Naive thymus-derived CD4-positive, alpha-beta T cell (primary cell): ENCODE data around the gene PDPK1. TPM values are rescaled to one million over a fixed set of nuclear protein-coding genes. Genes with fewer than 3 reads are reported as not detected.

Source experiments
- ATAC-seq: fragments of 150-1000 bp; cut with Tn5 transposase; 2 replicates; pipeline ENCODE4 v1.10.0; 2021; ENCODE audit warnings: mild to moderate bottlenecking, moderate library complexity
- CTCF ChIA-PET: fragments of 350-600 bp; sonication (Branson Sonifier 250); formaldehyde crosslinking; loops from one replicate; lab custom pipeline; 2021; ENCODE audit warnings: antibody characterized with exemption; lab: Charles Lee
- POLR2A ChIA-PET: fragments of 350-600 bp; sonication (Branson Sonifier 250); formaldehyde crosslinking; loops from one replicate; lab custom pipeline; 2021; ENCODE audit warnings: antibody characterized with exemption, inconsistent platforms; lab: Charles Lee
- DNase-seq, 9 donors: peaks; one replicate each; pipeline versions ENCODE4 v3.0.0 to v3.0.0-alpha.2; 2020 to 2022; ENCODE audit warnings: mixed read lengths in 1 of 9
- H3K27ac ChIP-seq: one replicate; pipeline ENCODE4 v1.7.0; 2013; ENCODE audit warnings: mild to moderate bottlenecking, low read depth, low read length, moderate library complexity
- H3K27me3 ChIP-seq, 2 donors: one replicate each; pipeline ENCODE4 v1.7.0; 2013; ENCODE audit warnings: low read length in 2 of 2, mild to moderate bottlenecking in 2 of 2, moderate library complexity in 2 of 2; ENCODE audit not compliant: control insufficient read depth in 2 of 2, insufficient read depth in 2 of 2
- H3K36me3 ChIP-seq, 3 experiments: 1 replicate in 2 of 3; 2 replicates in 1 of 3; pipeline ENCODE4 v1.7.0; 2013; ENCODE audit warnings: low read length in 3 of 3, mild to moderate bottlenecking in 3 of 3, moderate library complexity in 1 of 3; ENCODE audit not compliant: insufficient read depth in 3 of 3, control insufficient read depth in 2 of 3
- H3K4me1 ChIP-seq, 2 donors: one replicate each; pipeline ENCODE4 v1.7.0; 2013; ENCODE audit warnings: low read length in 2 of 2, mild to moderate bottlenecking in 2 of 2, moderate library complexity in 1 of 2; ENCODE audit not compliant: control insufficient read depth in 2 of 2, insufficient read depth in 2 of 2
- H3K4me3 ChIP-seq: 2 replicates; pipeline ENCODE4 v1.7.0; 2013; ENCODE audit warnings: mild to moderate bottlenecking, low read length
- H3K9me3 ChIP-seq, 3 experiments: 1 replicate in 2 of 3; 2 replicates in 1 of 3; pipeline ENCODE4 v1.7.0; 2013; ENCODE audit warnings: low read length in 3 of 3; ENCODE audit not compliant: control insufficient read depth in 2 of 3
- H3K27ac Mint-ChIP-seq, 9 donors: one replicate each; pipeline ENCODE4 v1.8.0; 2020 to 2022; ENCODE audit warnings: mixed read lengths in 9 of 9, mild to moderate bottlenecking in 8 of 9, moderate library complexity in 5 of 9, inconsistent platforms in 2 of 9
- H3K27me3 Mint-ChIP-seq, 5 donors: one replicate each; pipeline ENCODE4 v1.8.0; 2021 to 2022; ENCODE audit warnings: mixed read lengths in 5 of 5, mild to moderate bottlenecking in 1 of 5
- H3K36me3 Mint-ChIP-seq, 5 donors: one replicate each; pipeline ENCODE4 v1.8.0; 2020 to 2022; ENCODE audit warnings: mixed read lengths in 5 of 5, mild to moderate bottlenecking in 3 of 5, inconsistent platforms in 1 of 5
- H3K4me1 Mint-ChIP-seq, 7 donors: one replicate each; pipeline ENCODE4 v1.8.0; 2020 to 2022; ENCODE audit warnings: mixed read lengths in 7 of 7, mild to moderate bottlenecking in 3 of 7, inconsistent platforms in 1 of 7
- H3K4me3 Mint-ChIP-seq, 10 donors: one replicate each; pipeline ENCODE4 v1.8.0; 2020 to 2022; ENCODE audit warnings: mild to moderate bottlenecking in 10 of 10, mixed read lengths in 10 of 10, moderate library complexity in 6 of 10, inconsistent platforms in 2 of 10
- H3K9me3 Mint-ChIP-seq, 11 donors: one replicate each; pipeline ENCODE4 v1.8.0; 2020 to 2022; ENCODE audit warnings: mixed read lengths in 11 of 11, mild to moderate bottlenecking in 4 of 11, inconsistent platforms in 1 of 11, moderate library complexity in 1 of 11
- intact Hi-C, 2 donors: fragments of 100-400 bp; cut with micrococcal nuclease; formaldehyde crosslinking; loops; one replicate each; pipeline ENCODE4 v1.15.1; 2023
- polyA plus RNA-seq, 2 donors: library from polyadenylated mRNA; unstranded; fragments of 300-500 nt; fragmentation: Illumina TruSeq; gene quantifications; one replicate each; pipeline ENCODE4 v1.2.3, GENCODE V29; 2021
- total RNA-seq, 6 experiments: library from RNA in 5 of 6; stranded (reverse) in 5 of 6; gene quantifications; 1 replicate in 5 of 6; 2 replicates in 1 of 6; pipeline ENCODE4 v1.2.3 and lab custom pipeline; 2021 to 2026

PDPK1 gene
- total and polyA plus RNA-seq, 7 experiments from 2014 or later: 30.7 to 71.5 (median 56.5) TPM

GRCh38 chr16:2495041-2495440 lies 42.8 kb upstream of the PDPK1 start:
- Mint-ChIP-seq H3K9me3 (no peaks in the 10 kb centered on the region), H3K27me3 (no peaks in the 10 kb centered on the region), H3K4me1 (no peaks in the 10 kb centered on the region), H3K4me3 (no peak overlapping the region), H3K36me3 (peaks cover 0 to 8% (median 0%) of the 10 kb centered on the region in 5 donors), H3K27ac (no peak overlapping the region)
- intact Hi-C loops: no loop called here
- no peaks in the 10 kb centered on the region for H3K4me1 ChIP-seq
- no peaks in the 10 kb centered on the region for H3K27me3 ChIP-seq
- ChIA-PET CTCF (interaction anchor here (0.7 kb wide), 1 partner anchor 9 kb away, joined by 4 read pairs; no protein-coding TSS in a partner anchor), POLR2A (no interaction called here)
- H3K36me3 ChIP-seq: peaks cover 0 to 19% (median 0%) of the 10 kb centered on the region in 3 experiments
- no peak for DNase-seq
- H3K4me3 ChIP-seq: no peak overlapping the region
- H3K9me3 ChIP-seq: no peaks in the 10 kb centered on the region
- no peak overlapping the region for H3K27ac ChIP-seq
- ATAC-seq: no peak

DNA sequence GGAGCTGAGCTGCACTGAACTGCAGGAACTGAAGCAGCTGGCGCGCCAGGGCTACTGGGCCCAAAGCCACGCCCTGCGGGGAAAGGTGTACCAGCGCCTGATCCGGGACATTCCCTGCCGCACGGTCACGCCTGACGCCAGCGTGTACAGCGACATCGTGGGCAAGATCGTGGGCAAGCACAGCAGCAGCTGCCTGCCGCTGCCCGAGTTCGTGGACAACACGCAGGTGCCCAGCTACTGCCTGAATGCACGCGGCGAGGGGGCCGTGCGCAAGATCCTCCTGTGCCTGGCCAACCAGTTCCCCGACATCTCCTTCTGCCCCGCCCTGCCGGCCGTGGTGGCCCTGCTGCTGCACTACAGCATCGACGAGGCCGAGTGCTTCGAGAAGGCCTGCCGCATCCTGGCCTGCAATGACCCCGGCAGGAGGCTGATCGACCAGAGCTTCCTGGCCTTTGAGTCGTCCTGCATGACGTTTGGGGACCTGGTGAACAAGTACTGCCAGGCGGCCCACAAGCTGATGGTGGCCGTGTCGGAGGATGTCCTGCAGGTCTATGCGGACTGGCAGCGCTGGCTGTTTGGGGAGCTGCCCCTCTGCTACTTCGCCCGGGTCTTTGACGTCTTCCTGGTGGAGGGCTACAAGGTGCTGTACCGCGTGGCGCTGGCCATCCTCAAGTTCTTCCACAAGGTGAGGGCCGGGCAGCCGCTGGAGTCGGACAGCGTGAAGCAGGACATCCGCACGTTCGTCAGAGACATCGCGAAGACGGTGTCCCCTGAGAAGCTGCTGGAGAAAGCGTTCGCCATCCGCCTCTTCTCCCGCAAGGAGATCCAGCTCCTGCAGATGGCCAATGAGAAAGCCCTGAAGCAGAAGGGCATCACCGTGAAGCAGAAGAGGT lies 41.4 kb upstream of the PDPK1 start:
- Mint-ChIP-seq H3K4me3 (no peak overlapping the region), H3K27ac (no peak overlapping the region), H3K9me3 (no peaks in the 10 kb centered on the region), H3K36me3 (peaks cover 0 to 8% (median 0%) of the 10 kb centered on the region in 5 donors), H3K27me3 (no peaks in the 10 kb centered on the region), H3K4me1 (no peaks in the 10 kb centered on the region)
- no peak overlapping the region for H3K27ac ChIP-seq
- H3K27me3 ChIP-seq: no peaks in the 10 kb centered on the region
- ATAC-seq (no peak), DNase-seq (no peak)
- POLR2A ChIA-PET: no interaction called here
- peaks cover 0 to 19% (median 0%) of the 10 kb centered on the region in 3 experiments for H3K36me3 ChIP-seq
- CTCF ChIA-PET: interaction anchor here (0.6 kb wide), 1 partner anchor 35 kb away, joined by 3 read pairs; the partner anchor contains the start of gene CEMP1
- no peaks in the 10 kb centered on the region for H3K4me1 ChIP-seq
- no peak overlapping the region for H3K4me3 ChIP-seq
- intact Hi-C loops: no loop called here
- no peaks in the 10 kb centered on the region for H3K9me3 ChIP-seq

GRCh38 chr16:2497116-2497630 lies 40.6 kb upstream of the PDPK1 start:
- no peak overlapping the region for H3K27ac Mint-ChIP-seq
- H3K36me3 Mint-ChIP-seq: peaks cover 0 to 8% (median 0%) of the 10 kb centered on the region in 5 donors
- Histone ChIP-seq H3K4me3 (no peak overlapping the region), H3K4me1 (no peaks in the 10 kb centered on the region), H3K27me3 (no peaks in the 10 kb centered on the region), H3K9me3 (no peaks in the 10 kb centered on the region), H3K36me3 (peaks cover 0 to 19% (median 0%) of the 10 kb centered on the region in 3 experiments), H3K27ac (no peak overlapping the region)
- H3K27me3 Mint-ChIP-seq: no peaks in the 10 kb centered on the region
- intact Hi-C loops: no loop called here
- CTCF ChIA-PET: no interaction called here
- POLR2A ChIA-PET: no interaction called here
- peaks cover 0 to 3% (median 0%) of the 10 kb centered on the region in 7 donors for H3K4me1 Mint-ChIP-seq
- H3K4me3 Mint-ChIP-seq: no peak overlapping the region
- DNase-seq (no peak), ATAC-seq (no peak)
- no peaks in the 10 kb centered on the region for H3K9me3 Mint-ChIP-seq

DNA sequence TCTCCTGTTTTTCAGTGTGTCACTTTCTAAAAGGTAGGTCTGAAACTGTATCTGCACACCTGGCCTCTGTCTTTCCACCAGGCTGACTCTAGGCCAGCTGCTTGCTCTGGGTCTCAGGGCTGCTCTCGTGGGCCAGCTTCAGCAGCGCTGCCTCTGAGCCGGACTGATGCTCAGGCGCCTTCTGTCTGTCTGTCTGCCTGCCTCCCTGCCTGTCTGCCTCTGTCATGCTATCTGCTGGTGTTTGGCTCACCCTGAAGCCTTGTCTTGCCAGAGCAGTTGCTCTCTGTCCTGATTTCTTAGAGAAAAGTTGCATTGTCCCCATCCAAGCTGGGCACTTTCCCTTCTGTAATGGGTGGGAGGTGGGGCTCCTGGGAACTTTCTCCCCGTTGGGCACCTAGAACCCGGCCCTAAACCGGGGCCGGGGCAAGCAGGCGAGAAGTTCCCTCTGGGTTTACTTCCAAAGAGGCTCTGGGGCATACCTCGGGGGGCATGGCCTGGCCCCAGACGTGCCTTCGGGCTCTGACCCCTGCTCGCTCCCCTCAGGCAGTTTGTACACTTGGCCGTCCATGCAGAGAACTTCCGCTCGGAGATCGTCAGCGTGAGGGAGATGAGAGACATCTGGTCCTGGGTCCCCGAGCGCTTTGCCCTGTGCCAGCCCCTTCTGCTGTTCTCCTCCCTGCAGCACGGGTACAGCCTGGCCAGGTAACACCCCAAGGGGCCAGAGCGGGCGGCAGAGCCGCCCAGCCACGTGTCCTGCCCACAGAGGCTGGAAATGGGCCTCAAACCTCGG lies 39.9 kb upstream of the PDPK1 start:
- no peaks in the 10 kb centered on the region for H3K9me3 Mint-ChIP-seq
- H3K27ac Mint-ChIP-seq: no peak overlapping the region
- H3K27ac ChIP-seq: no peak overlapping the region
- no peaks in the 10 kb centered on the region for H3K9me3 ChIP-seq
- no peak for ATAC-seq
- H3K36me3 ChIP-seq: peaks cover 0 to 19% (median 0%) of the 10 kb centered on the region in 3 experiments
- H3K27me3 Mint-ChIP-seq: no peaks in the 10 kb centered on the region
- no peak overlapping the region for H3K4me3 Mint-ChIP-seq
- H3K27me3 ChIP-seq: no peaks in the 10 kb centered on the region
- no peak for DNase-seq
- no peaks in the 10 kb centered on the region for H3K4me1 ChIP-seq
- CTCF ChIA-PET: no interaction called here
- no peak overlapping the region for H3K4me3 ChIP-seq
- peaks cover 0 to 3% (median 0%) of the 10 kb centered on the region in 7 donors for H3K4me1 Mint-ChIP-seq
- POLR2A ChIA-PET: no interaction called here
- H3K36me3 Mint-ChIP-seq: peaks cover 0 to 8% (median 0%) of the 10 kb centered on the region in 5 donors
- intact Hi-C loops: no loop called here

GRCh38 chr16:2498531-2499253 lies 39.1 kb upstream of the PDPK1 start:
- no peaks in the 10 kb centered on the region for H3K27me3 ChIP-seq
- intact Hi-C loops: no loop called here
- ATAC-seq (no peak), DNase-seq (no peak)
- Mint-ChIP-seq H3K27ac (no peak overlapping the region), H3K36me3 (peaks cover 0 to 8% (median 0%) of the 10 kb centered on the region in 5 donors), H3K9me3 (no peaks in the 10 kb centered on the region), H3K27me3 (no peaks in the 10 kb centered on the region), H3K4me3 (no peak overlapping the region), H3K4me1 (peaks cover 0 to 3% (median 0%) of the 10 kb centered on the region in 7 donors)
- POLR2A ChIA-PET: interaction anchor here (0.6 kb wide), 1 partner anchor 492 kb away, joined by 3 read pairs; no protein-coding TSS in a partner anchor
- H3K36me3 ChIP-seq: peaks cover 0 to 19% (median 0%) of the 10 kb centered on the region in 3 experiments
- no peak overlapping the region for H3K4me3 ChIP-seq
- H3K27ac ChIP-seq: no peak overlapping the region
- CTCF ChIA-PET: interaction anchor here (0.7 kb wide), 1 partner anchor 876 kb away, joined by 3 read pairs; no protein-coding TSS in a partner anchor
- no peaks in the 10 kb centered on the region for H3K9me3 ChIP-seq
- no peaks in the 10 kb centered on the region for H3K4me1 ChIP-seq

- H3K27me3 ChIP-seq: no peaks in the 10 kb centered on the region
- no peaks in the 10 kb centered on the region for H3K4me1 ChIP-seq
- ATAC-seq: no peak
- ChIA-PET POLR2A (interaction anchor here (0.6 kb wide), 1 partner anchor 492 kb away, joined by 3 read pairs; no protein-coding TSS in a partner anchor), CTCF (interaction anchor here (0.7 to 1.1 kb wide), 3 partner anchors 59 to 86 kb away, joined by 3 read pairs; no protein-coding TSS in a partner anchor)
- DNase-seq: no peak
- H3K27ac ChIP-seq: no peak overlapping the region
- H3K36me3 ChIP-seq: peaks cover 0 to 19% (median 0%) of the 10 kb centered on the region in 3 experiments
- no peaks in the 10 kb centered on the region for H3K9me3 ChIP-seq
- Mint-ChIP-seq H3K36me3 (peaks cover 0 to 8% (median 0%) of the 10 kb centered on the region in 5 donors), H3K9me3 (no peaks in the 10 kb centered on the region), H3K27ac (no peak overlapping the region), H3K27me3 (no peaks in the 10 kb centered on the region), H3K4me1 (peaks cover 0 to 3% (median 0%) of the 10 kb centered on the region in 7 donors), H3K4me3 (no peak overlapping the region)
- no peak overlapping the region for H3K4me3 ChIP-seq
- intact Hi-C loops: no loop called here
Measured at GRCh38 chr16:2499454-2499853, 38.4 kb upstream of the PDPK1 start.
